Gastrocnemius medialis (tissue), 4 donors: ENCODE measurements around the gene MAN1A2.
"Not testable (repeated sequence)": the region's sequence is repeated elsewhere in the genome, so short reads cannot be mapped to it uniquely, and the experiment has no call there.

Source experiments
- CTCF ChIP-seq, 5 experiments: fragments of 450-650 bp in 3 of 5; fragments of 200-600 bp in 2 of 5; sonication (generic) in 2 of 5; IDR thresholded peaks in 4 of 5; conservative IDR thresholded peaks in 1 of 5; 1 replicate in 4 of 5; 2 replicates in 1 of 5; pipeline ENCODE4 v1.5.1; 2016 to 2019; ENCODE audit warnings: antibody characterized with exemption in 5 of 5, mild to moderate bottlenecking in 3 of 5, moderate library complexity in 3 of 5
- POLR2A ChIP-seq, 2 donors: fragments of 450-650 bp; IDR thresholded peaks; one replicate each; pipeline ENCODE4 v1.6.1; 2017; ENCODE audit warnings: antibody characterized with exemption in 2 of 2, mild to moderate bottlenecking in 2 of 2, moderate library complexity in 2 of 2

DNA sequence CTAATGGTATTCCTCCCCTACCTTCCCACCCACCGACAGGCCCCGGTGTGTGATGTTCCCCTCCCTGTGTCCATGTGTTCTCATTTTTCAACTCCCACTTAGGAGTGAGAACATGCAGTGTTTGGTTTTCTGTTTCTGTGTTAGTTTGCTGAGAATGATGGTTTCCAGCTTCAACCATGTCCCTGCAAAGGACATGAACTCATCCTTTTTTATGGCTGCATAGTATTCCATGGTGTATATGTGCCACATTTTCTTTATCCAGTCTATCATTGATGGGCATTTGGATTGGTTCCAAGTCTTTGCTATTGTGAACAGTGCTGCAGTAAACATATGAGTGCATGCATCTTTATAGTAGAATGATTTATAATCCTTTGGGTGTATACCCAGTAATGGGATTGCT is 108.2 kb downstream of the MAN1A2 start:
- not testable (repeated sequence) for TF ChIP-seq CTCF (IDR thresholded peaks at IDR 0.05 in 4 of 5, conservative IDR thresholded peaks at IDR 0.05 in 1 of 5); POLR2A (IDR thresholded peaks at IDR 0.05)
